HG03159 (cell line): ENCODE measurements around the gene LCOR.

Experiments used
- ATAC-seq: cut with Tn5 transposase; IDR thresholded peaks from one replicate; pipeline ENCODE4 v1.9.1; 2021; ENCODE audit warnings: mild to moderate bottlenecking, moderate library complexity; ENCODE audit not compliant: unreplicated experiment

LCOR gene

DNA sequence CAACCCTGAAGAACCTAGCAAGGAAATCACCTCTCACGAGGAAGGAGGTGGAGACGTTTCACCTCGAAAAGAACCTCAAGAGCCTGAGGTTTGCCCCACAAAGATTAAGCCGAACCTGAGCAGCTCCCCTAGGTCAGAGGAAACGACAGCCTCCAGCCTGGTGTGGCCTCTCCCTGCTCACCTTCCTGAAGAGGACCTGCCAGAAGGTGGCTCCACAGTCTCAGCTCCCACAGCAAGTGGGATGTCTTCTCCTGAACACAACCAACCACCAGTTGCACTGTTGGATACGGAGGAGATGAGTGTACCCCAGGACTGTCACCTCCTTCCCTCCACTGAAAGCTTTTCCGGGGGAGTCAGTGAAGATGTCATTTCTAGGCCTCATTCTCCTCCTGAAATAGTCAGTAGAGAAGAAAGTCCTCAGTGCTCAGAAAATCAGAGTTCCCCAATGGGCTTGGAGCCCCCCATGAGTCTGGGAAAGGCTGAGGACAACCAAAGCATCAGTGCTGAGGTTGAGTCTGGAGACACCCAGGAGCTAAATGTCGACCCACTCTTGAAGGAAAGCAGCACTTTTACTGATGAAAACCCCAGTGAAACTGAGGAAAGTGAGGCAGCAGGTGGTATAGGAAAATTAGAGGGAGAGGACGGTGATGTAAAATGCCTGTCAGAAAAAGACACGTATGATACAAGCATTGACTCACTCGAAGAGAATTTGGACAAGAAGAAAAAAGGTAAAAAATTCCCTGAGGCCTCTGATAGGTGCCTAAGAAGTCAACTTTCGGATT is 150.2 kb downstream of the LCOR start:
- ATAC-seq, result no peak

DNA sequence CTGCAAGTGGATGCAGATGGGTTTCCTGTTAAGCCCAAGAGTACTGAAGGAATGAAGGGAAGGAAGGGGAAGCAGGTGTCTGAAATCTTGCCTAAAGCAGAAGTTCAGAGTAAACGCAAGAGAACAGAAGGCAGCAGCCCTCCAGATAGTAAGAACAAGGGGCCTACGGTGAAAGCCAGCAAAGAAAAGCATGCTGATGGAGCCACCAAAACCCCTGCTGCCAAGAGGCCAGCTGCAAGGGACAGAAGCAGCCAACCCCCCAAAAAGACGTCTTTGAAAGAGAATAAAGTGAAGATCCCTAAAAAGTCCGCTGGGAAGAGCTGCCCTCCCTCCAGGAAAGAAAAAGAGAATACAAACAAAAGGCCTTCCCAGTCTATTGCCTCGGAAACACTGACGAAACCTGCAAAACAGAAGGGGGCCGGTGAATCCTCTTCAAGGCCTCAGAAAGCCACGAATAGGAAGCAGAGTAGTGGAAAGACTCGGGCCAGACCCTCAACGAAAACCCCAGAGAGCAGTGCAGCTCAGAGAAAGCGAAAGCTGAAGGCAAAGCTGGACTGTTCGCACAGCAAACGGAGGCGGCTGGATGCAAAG is 152.5 kb downstream of the LCOR start:
- peak; percentile 82 for ATAC-seq

DNA sequence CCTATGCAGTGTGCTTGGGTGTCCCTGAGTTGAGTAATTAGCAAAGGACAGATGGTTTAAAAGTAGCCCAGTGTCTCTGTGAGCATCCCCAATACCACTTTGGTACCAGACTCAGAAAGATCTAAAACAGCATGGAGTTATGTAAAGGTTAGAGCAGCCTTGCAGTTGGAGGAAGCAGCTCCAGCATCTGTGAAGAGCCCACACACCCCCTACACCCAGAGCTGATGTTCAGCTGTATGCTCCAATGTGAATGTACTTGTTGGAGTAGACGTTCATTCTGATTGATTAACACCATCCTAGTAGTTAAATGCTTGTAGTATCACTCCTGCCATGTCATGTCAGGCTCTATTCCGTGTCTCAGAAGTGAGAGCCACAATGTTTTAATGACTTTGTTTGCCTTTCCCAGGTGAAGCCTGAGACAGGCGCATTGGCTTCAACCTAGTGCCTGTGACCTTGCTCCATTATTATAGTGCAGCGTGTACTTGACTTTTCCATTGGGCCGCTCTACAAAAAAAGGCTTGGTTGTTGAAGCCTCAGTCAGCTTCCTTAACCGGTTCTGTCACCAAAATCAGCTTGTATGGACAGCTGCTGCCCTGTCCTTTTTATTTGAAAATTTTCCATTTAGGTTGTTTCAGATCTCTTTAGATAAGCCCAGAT is 154.2 kb downstream of the LCOR start:
- ATAC-seq, result no peak

DNA sequence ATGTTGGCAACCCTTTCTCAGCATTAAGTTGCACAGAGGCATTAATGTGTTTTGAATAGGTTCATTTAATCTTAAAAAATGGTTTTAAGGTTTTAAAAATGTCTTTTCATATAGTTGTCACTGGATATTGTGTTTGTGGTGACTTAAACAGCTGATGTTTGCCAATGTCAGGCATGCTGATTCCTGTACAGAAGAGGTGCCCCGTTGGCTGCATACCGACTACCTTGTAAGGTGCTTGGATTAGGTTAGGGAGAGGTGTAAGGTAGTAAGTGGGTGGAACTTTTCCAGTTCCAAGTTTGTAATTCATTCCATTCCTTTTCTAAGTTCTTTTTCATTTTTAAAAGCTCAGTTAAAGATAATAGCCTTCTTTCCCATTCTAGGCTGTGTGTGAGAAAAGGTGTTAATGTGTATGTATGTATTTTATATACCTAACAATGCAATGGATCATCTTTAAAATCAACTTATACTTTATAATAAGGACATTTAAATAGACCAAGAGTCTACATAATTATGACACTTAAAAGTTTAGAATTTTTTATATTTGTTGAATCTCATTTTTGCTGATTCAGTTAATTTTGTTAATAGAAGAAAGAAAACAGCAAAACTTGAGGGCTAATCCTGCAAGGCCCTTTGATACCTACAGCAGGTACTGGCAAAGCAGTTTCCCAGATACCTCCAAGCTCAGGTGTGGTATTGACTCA is 155.2 kb downstream of the LCOR start:
- ATAC-seq, result no peak

DNA sequence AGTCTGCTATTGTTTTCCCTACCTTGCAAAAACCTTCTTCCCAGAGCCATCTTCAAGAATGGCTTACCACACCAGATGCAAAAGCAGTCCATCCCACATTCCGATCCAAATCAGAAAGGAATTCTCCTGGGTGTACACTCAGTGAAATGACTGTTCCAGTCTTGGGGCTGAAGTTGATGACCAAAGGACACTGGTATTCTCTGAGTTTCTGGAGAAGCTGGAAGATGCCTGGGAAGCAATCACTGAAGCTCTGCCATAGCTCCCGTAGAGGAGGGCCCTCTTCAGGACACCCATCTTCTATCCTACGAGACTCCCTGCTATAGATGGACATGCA is 155.7 kb downstream of the LCOR start:
- no peak for ATAC-seq

DNA sequence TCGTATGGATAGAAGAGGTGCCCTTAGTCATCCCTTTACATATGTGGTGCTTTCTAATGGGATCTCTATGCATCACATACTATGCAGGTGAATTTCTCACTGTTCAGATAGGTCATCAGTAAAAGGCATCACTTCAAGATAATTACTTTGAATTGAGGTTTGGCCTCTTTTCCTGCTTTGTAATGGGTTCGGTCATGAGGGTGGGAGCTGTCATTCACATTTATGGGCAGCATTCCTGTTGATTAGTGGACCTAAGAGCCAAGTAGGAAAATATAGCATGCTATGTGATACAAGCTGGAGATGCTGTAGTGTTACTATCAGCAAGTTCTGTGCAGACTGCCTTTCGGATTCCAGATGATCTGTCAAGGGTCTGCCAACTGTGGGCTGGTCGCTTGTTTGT is 156.3 kb downstream of the LCOR start:
- ATAC-seq, result no peak

DNA sequence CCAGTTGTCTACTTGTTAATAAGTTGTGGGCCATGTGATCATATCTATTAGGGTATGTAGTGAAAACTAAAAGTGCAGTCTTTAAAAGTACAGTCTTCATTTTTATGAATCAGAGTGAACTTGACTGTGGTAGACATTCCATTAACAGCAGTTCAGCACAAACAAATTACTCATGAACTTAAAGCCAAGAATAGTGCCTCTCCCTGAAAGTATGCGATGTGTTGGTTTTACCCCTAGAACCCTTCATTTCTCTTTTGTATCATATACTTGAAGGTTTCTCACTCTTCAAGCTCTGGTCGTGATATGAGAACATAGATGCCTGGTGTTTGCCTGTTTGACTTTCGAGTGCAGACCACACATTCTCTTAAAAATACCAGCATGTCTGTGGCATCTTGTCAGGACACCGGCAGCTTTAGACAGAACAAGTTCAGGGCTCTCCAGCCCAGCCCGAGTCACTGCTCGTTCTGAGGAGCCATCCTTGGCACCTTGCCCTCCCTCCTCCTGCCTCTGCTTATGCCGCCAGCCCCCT is 159.3 kb downstream of the LCOR start:
- ATAC-seq, result peak; percentile 50

DNA sequence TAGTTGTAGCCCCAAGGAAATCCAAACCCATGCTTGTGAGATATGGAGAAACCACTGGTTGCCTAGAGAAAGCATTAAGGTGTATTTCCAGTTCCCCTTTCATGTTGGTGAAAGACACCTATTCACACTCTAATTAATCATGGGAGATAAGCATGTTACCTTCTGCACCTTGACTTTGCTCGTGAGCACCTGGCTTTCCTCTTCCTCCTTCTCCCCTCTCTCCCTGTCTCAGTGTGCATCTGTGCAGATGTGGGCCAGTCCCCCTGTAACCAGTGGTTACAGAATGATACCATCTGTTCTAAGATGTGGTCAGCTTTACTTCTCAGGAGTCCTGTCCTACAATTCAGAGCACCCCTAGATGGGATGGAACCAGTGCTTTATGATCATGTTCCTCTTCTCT is 160.6 kb downstream of the LCOR start:
- ATAC-seq, result peak; percentile 55

DNA sequence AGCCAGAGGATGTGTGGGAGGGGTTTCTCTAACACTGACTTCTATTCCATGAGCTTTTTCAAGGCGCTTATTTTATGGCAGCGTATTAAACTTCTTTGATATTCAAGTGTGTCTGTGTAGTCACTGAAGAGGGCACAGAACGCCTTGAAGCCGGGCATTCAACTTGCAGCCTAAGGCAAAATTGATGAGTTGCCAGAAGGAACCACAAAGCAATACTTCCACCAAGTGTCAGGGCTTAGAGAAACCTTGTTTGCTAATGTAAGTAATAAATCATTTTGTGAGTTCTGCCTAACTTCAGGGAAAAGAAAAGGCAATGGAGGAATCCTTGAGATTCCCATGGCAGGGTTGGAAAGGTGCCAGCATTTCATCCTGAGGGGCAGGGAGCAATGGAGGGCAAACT is 163.8 kb downstream of the LCOR start:
- no peak for ATAC-seq

DNA sequence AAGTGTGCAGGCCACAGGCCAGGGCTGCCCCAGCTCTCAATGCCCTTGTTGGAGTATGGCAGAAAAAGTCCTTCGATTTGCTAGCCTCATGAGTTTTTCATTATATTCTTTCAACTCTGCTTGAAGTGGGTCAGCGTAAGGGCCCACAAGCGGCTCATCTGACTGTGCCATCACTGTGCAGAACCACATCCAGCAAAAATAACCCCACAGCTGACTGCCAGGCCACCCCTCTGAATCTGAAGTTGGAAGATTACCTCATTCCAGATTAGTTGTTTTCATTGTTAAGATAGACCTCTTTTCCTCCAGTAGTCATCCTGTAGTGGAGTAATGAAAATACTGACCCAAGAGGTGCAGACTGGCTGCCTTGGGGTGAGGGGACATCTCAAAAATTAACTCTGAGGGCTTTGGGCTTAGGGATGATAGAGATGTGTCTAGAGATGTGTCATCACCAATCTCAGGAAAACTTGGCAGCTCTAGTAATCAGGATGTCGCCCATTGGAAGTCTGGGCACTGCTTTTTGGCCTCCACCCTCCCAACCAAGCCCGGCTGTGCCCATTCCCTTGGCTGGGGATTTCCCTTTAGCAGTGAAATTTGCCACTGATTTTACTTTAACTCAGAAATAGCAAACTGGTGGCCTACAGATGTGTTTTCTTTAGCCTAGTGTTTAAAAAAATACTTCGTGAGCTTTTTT is 164.3 kb downstream of the LCOR start:
- no peak for ATAC-seq

DNA sequence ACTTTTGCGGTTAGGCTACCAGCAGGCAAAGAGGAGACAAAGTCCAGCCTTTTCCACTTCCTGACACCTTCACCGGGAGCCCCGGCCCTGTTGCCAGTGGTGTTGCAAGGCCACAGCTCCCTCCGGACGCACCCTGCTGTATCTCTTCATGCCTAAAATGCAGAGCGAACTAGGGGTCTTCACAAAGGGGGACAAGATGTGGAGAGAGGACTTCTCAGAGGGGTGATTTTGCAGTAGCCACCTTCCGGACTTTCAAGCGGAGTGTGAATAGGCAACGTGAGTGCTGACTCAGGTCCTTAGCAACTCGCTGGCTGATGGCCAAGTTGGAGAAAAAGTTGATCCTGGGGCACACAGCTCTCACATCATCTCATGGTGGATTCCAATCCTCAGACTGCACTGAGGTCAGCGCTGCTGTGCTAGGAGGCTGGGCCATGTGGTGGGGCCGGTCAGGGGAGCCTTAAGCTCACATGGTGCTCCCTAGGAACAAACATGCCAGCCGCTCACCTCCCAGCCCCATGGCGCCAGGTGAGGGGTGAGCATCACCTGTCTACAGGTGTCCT is 166.3 kb downstream of the LCOR start:
- no peak for ATAC-seq

DNA sequence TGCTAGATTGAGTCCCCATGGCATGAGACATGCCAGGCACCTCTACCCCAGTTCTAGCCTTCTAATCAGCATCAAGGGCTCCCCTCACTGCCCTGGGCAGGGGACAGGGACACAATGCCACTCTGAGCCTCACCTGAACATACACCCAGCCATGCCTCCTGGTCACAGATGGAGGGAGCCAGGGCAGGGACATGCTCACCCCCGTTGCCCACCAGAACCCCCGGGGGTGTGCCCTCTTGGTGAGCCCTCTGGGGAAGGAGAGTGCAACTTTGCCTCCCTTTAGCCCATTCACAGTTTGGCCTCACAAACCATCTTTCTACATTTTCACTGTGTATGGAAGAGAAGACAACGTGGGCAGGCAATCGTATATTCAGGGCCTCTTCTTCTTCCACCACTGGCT is 167.2 kb downstream of the LCOR start:
- no peak for ATAC-seq

DNA sequence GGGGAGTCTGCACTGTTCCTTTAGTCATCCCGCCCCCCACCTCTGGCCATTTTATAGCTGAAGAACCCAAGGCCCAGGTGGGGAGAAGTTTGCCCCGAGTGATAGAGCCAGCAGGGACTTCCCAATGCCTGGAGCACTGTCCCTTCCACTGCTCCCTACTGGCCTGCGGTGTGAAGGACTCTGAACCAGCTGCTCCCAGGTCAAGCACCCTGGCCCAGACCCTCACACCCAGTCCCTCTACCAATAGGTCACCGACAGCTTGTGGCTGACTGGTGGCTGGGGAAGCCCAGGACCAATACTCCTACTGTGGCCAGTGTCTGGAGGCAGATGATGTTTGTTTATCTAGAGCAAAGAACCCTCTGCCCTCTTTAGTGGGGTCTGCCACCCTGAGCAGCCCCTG is 167.9 kb downstream of the LCOR start:
- ATAC-seq, result no peak

DNA sequence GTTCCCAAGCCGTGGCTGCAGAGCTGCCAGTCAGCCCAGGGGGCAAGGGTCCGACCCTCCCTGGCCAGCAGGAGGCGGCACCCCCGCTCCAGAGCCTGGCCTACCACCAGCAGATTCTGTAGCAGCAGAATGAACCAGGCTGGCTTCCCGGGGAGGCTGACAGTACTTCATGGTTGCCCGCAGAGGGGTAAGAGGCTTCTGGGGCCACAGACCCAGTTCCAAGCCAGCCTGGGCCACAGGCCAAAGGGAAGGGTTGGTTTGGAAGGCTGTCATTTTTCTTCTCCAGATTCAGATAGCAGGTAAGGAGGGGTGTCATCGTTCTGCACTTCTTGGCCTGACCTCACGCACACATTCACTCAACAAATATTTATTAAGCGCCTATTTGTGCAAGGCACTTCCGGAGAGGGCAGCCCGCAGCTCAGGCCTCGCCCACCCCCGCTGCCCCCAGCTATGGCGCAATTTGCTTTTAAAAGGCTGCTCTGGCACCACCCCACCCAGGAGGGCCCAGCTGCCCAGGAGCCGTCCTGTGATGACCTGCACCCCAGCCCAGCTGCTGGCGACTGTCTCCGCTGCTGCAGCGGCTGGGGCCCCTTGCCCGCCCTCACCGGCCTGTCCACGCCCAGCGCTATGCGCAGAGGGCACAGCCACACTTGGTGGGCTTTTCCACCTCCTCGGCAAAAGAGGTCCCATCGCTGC is 168.5 kb downstream of the LCOR start:
- ATAC-seq, result no peak

DNA sequence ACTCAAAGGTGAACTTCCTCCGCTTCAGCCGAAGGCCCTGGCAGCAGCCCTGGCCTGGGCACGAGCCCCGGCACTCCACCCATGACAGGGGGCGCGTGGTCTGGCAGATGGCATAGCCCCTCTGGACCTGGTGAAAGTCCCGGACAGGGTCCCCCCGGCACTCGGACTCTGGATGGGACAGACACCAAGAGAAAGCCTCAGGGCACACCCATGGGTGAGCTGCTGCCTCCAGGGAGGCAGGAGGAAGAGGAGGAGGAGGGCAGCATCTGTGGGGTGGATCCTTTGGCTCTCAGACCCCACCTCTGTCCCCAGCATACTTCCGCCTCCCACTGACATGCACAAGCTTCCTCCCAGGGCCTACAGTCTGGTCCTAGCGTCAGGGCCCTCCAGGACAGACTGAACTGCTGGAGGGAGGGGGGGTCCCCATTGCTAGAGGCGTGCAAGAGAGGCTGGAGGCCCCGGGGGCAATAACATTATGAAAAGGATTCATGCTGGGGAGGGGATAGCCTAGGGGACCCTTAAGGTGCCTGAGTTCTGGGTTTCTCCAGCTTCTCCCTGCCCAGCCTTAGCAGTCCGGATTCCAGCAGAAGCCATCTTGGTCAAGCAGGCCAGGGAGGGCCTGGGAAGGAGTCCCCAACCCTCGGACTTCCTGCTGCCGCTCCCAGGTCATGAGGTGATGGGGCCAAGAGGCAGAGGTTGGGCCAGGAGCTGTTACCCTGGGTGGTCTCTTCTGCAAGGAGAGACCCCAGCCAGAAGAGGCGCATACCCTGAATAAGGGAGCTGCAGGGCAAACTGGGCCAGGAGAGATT is 169.3 kb downstream of the LCOR start:
- ATAC-seq, result no peak

DNA sequence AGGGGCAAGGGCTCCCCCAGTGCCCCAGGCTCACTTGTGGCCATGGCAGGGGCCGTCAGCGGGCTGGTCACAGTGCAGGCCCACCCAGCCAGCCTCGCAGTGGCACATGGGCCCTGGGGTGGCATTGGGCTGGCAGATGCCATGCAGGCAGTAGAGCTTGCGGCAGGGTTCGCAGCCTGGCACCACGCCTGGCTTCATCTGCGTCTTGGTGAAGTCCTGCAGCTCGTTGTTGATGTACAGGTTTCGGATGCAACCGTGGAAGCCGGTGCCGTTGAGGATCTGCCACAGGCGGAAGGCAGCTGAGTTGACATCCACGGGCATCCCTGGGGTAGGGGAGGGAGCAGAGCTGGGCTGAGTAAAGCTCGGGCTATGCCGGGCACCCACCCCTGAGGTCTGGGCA is 170.6 kb downstream of the LCOR start:
- no peak for ATAC-seq

DNA sequence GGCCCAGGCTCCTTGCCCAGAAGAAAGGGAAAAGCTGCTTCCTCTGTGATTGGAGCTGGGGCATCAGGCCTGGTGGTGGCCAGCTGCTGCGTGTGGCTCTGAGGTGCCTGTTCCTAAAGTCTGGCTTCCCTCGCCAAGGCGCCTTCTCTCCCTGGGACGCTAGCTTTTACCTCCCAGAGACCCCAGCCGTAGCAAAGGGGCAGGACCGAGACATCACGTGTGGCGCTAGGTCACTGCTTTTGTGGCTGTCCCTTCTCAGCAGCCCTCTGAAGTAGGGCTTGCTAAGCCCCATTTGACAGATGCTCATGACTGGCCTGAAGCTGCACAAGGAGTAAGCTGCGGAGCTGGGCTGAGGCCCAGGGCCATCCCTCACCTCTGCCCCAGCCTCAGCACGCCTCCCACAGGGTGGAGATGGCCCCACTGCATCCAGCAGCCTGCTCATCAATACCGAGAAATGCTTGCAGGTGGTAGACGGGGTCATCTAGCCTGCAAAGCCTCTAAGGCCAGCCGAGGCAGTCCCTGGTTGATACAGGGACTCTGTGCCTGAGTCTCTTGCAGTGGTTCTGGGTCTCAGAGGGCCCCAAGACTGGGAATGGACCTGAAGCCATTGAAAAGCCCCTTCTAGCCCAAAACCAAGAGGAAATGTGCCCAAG is 171.2 kb downstream of the LCOR start:
- ATAC-seq, result no peak

DNA sequence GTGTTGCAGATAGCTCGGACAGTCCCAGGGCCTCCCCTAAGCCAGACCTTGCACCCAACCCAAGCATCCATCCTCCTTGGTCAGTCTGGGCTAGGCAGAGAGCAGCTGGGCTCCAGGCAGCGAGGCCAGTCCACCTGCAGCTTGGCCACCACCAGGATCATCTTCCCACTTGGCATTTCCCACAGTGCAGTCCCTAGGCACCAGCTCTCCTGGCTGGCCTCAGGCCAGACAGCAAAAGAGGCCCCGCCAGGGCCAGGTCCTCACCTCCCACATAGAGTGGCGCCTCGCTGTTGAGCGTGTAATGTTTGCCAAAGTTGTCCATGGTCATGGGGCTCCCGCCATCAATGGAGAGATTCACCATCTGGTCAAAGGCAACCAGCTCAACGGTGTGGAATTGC is 171.7 kb downstream of the LCOR start:
- ATAC-seq, result no peak

DNA sequence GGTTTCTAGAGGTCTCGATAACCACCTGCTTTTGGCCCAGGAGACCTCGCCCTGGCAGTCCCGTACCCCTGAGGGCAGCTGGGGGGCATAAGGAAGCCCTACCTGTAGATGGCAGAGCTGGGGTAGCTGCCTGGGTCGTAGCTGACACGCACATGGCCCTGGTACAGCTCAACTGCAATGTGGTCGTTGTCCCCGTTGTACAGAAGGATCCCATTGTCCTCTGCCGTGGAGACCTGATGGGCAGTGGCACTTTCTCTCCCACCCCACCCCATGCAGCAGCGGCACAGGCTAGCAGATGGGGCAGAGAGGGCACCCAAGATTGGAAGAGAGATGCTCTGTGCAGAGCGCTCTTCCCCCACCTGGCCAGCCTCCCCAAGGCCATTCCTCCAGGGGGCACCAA is 172.5 kb downstream of the LCOR start:
- no peak for ATAC-seq
